ENCODE measurements around the gene ELMO1. TPM values are rescaled to one million over a fixed set of nuclear protein-coding genes. Genes with fewer than 3 reads are reported as not detected.

ELMO1 gene
- total RNA-seq, 1 donor from 2014 or later: not detected

DNA sequence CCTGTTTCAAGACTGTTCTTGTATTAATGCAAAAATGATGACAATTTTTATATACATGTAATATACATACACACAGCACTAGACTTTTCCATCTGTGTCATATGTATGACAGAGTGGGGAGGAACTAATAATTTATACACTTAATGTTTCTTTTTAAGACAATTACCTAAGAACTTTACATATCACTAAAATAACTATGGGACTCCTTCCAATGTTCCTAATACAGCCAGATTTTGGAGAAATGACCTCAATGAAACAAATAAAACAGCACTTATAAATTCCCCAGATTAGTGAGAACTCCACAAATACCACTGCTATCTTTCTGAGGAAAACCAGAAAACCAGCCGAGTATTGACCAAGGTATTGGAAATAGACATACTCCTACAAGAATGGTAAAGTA is 199.4 kb downstream of the ELMO1 start:
- Mint-ChIP-seq H3K27me3 (ENCODE audit: unreplicated experiment) (peaks cover 2% of the 10 kb centered on the region), H3K9me3 (ENCODE audit: unreplicated experiment) (no peaks in the 10 kb centered on the region), H3K36me3 (ENCODE audit: unreplicated experiment) (no peaks in the 10 kb centered on the region), H3K4me3 (ENCODE audit: unreplicated experiment) (no peak overlapping the region), H3K27ac (ENCODE audit: unreplicated experiment) (no peak overlapping the region), H3K4me1 (ENCODE audit: unreplicated experiment) (no peaks in the 10 kb centered on the region)
- DNase-seq (ENCODE audit: extremely low spot score, unreplicated experiment): no peak
- TF ChIP-seq, protein P1, sequence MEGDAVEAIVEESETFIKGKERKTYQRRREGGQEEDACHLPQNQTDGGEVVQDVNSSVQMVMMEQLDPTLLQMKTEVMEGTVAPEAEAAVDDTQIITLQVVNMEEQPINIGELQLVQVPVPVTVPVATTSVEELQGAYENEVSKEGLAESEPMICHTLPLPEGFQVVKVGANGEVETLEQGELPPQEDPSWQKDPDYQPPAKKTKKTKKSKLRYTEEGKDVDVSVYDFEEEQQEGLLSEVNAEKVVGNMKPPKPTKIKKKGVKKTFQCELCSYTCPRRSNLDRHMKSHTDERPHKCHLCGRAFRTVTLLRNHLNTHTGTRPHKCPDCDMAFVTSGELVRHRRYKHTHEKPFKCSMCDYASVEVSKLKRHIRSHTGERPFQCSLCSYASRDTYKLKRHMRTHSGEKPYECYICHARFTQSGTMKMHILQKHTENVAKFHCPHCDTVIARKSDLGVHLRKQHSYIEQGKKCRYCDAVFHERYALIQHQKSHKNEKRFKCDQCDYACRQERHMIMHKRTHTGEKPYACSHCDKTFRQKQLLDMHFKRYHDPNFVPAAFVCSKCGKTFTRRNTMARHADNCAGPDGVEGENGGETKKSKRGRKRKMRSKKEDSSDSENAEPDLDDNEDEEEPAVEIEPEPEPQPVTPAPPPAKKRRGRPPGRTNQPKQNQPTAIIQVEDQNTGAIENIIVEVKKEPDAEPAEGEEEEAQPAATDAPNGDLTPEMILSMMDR (IDR thresholded peaks at IDR 0.05): no peak

DNA sequence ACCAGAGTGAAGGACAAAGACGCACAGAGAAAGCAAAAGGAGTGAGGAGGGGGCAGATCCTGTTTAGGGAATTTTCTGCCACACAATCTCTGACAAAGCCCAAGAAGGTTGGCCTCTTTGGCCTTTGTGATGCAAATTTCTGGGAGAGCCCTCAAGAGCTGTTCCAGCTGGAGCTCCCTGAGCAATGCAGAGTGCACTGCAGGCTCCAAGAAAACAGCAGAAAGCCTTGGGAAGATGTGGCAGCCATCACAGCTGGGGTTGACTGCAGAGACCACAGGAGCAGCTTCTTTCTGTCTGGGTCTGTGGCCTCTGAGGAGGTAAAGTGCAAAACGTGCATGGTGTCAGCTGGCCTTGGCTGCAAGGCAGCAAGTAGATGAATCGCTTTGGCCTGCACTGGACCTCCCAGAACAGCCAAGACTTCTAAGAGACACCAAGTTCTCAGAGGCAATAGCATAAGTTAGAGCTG is 200.2 kb downstream of the ELMO1 start:
- no peak overlapping the region for H3K4me3 Mint-ChIP-seq (ENCODE audit: unreplicated experiment)
- no peaks in the 10 kb centered on the region for H3K36me3 Mint-ChIP-seq (ENCODE audit: unreplicated experiment)
- DNase-seq (ENCODE audit: extremely low spot score, unreplicated experiment): no peak
- no peaks in the 10 kb centered on the region for H3K9me3 Mint-ChIP-seq (ENCODE audit: unreplicated experiment)
- TF ChIP-seq, protein P1 (IDR thresholded peaks at IDR 0.05): no peak
- no peaks in the 10 kb centered on the region for H3K4me1 Mint-ChIP-seq (ENCODE audit: unreplicated experiment)
- H3K27ac Mint-ChIP-seq (ENCODE audit: unreplicated experiment): no peak overlapping the region
- peaks cover 2% of the 10 kb centered on the region for H3K27me3 Mint-ChIP-seq (ENCODE audit: unreplicated experiment)

GRCh38 chr7:37247861-37248260 is 200.8 kb downstream of the ELMO1 start:
- TF ChIP-seq, protein P1 (IDR thresholded peaks at IDR 0.05): no peak
- H3K36me3 Mint-ChIP-seq (ENCODE audit: unreplicated experiment): no peaks in the 10 kb centered on the region
- no peak for DNase-seq (ENCODE audit: extremely low spot score, unreplicated experiment)
- H3K9me3 Mint-ChIP-seq (ENCODE audit: unreplicated experiment): no peaks in the 10 kb centered on the region
- no peaks in the 10 kb centered on the region for H3K4me1 Mint-ChIP-seq (ENCODE audit: unreplicated experiment)
- peaks cover 2% of the 10 kb centered on the region for H3K27me3 Mint-ChIP-seq (ENCODE audit: unreplicated experiment)
- H3K4me3 Mint-ChIP-seq (ENCODE audit: unreplicated experiment): no peak overlapping the region
- no peak overlapping the region for H3K27ac Mint-ChIP-seq (ENCODE audit: unreplicated experiment)

- H3K27ac Mint-ChIP-seq (ENCODE audit: unreplicated experiment): no peak overlapping the region
Observed at GRCh38 chr7:37245590-37245989, 203.1 kb downstream of the ELMO1 start.

DNA sequence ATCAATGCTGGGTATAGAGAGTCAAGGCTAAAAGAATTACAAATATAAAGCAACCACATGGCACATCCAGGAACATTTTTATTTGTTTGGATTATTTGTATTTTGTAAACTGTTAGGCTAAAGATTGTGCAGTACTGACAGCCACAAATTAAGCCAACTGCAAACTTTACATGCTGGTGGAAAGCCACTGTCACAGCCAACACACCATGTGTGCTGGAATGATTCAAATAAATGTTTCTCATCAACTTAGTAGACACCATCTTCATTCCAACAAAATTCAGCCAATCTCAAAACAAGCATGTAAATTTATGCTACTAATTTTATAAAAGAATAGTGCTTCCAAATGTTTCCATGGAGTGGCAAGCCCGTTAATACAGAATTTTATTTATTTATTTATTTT is 211.8 kb downstream of the ELMO1 start:
- peaks cover 10% of the 10 kb centered on the region for H3K27me3 Mint-ChIP-seq (ENCODE audit: unreplicated experiment)
- no peaks in the 10 kb centered on the region for H3K9me3 Mint-ChIP-seq (ENCODE audit: unreplicated experiment)
- no peak overlapping the region for H3K27ac Mint-ChIP-seq (ENCODE audit: unreplicated experiment)
- no peak for DNase-seq (ENCODE audit: extremely low spot score, unreplicated experiment)
- H3K4me1 Mint-ChIP-seq (ENCODE audit: unreplicated experiment): no peaks in the 10 kb centered on the region
- no peak overlapping the region for H3K4me3 Mint-ChIP-seq (ENCODE audit: unreplicated experiment)
- no peaks in the 10 kb centered on the region for H3K36me3 Mint-ChIP-seq (ENCODE audit: unreplicated experiment)
- TF ChIP-seq, protein P1 (IDR thresholded peaks at IDR 0.05): no peak

More at GRCh38 chr7:37245590-37245989, 203.1 kb downstream of the ELMO1 start:
- no peak for DNase-seq (ENCODE audit: extremely low spot score, unreplicated experiment)
- no peak overlapping the region for H3K4me3 Mint-ChIP-seq (ENCODE audit: unreplicated experiment)
- H3K36me3 Mint-ChIP-seq (ENCODE audit: unreplicated experiment): no peaks in the 10 kb centered on the region
- TF ChIP-seq, protein P1 (IDR thresholded peaks at IDR 0.05): no peak
- no peaks in the 10 kb centered on the region for H3K4me1 Mint-ChIP-seq (ENCODE audit: unreplicated experiment)
- H3K9me3 Mint-ChIP-seq (ENCODE audit: unreplicated experiment): no peaks in the 10 kb centered on the region
- H3K27me3 Mint-ChIP-seq (ENCODE audit: unreplicated experiment): peaks cover 6% of the 10 kb centered on the region
